CD4-positive, alpha-beta T cell (primary cell): Measurements from ENCODE around the gene WASF3. TPM values are rescaled to one million over a fixed set of nuclear protein-coding genes. Genes with fewer than 3 reads are reported as not detected.
A peak's percentile ranks its signal among the peaks of the same experiment; 100 is the strongest.

ENCODE experiments used
- ATAC-seq: fragments of 200-7000 bp; cut with Tn5 transposase; one replicate; pipeline ENCODE4 v1.10.0; 2022; ENCODE audit warnings: mild to moderate bottlenecking; ENCODE audit not compliant: poor library complexity
- CTCF ChIA-PET: fragments of 350-600 bp; sonication (Branson Sonifier 250); formaldehyde crosslinking; loops from one replicate; lab custom pipeline; 2021; ENCODE audit warnings: antibody characterized with exemption, inconsistent platforms; lab: Charles Lee
- POLR2A ChIA-PET: fragments of 350-600 bp; sonication (Branson Sonifier 250); formaldehyde crosslinking; loops from one replicate; lab custom pipeline; 2021; ENCODE audit warnings: antibody characterized with exemption, inconsistent platforms; lab: Charles Lee
- DNase-seq, 14 experiments: peaks; one replicate each; pipeline ENCODE4 v3.0.0-alpha.2; 2013 to 2020; ENCODE audit warnings: mixed read lengths in 2 of 14
- H3K27ac ChIP-seq, 2 donors: one replicate each; pipeline versions ENCODE4 v1.5.1 to v1.7.0; 2013; ENCODE audit warnings: low read length in 2 of 2, low read depth in 1 of 2, mild to moderate bottlenecking in 1 of 2
- H3K27me3 ChIP-seq, 2 experiments: 1 replicate in 1 of 2; 2 replicates in 1 of 2; pipeline versions ENCODE4 v1.6.1 to v1.7.0; 2013; ENCODE audit warnings: low read length in 2 of 2, control low read depth in 1 of 2, mild to moderate bottlenecking in 1 of 2, moderate library complexity in 1 of 2; ENCODE audit not compliant: insufficient read depth in 2 of 2, control insufficient read depth in 1 of 2
- H3K36me3 ChIP-seq: one replicate; pipeline ENCODE4 v1.6.1; 2013; ENCODE audit warnings: low read length, control low read depth; ENCODE audit not compliant: insufficient read depth
- H3K4me1 ChIP-seq: one replicate; pipeline ENCODE4 v1.6.1; 2013; ENCODE audit warnings: low read length, control low read depth; ENCODE audit not compliant: insufficient read depth
- H3K4me3 ChIP-seq: one replicate; pipeline ENCODE4 v1.5.1; 2013; ENCODE audit warnings: mild to moderate bottlenecking, low read length, moderate library complexity
- H3K9me3 ChIP-seq, 2 experiments: 1 replicate in 1 of 2; 2 replicates in 1 of 2; pipeline versions ENCODE4 v1.6.1 to v1.7.0; 2013; ENCODE audit warnings: low read length in 2 of 2, mild to moderate bottlenecking in 2 of 2, control low read depth in 1 of 2, moderate library complexity in 1 of 2; ENCODE audit not compliant: control insufficient read depth in 1 of 2, insufficient read depth in 1 of 2
- H3K27ac Mint-ChIP-seq: one replicate; pipeline ENCODE4 v1.8.0; 2020; ENCODE audit warnings: mixed read lengths
- H3K27me3 Mint-ChIP-seq: one replicate; pipeline ENCODE4 v1.8.0; 2021; ENCODE audit warnings: mixed read lengths
- H3K36me3 Mint-ChIP-seq: one replicate; pipeline ENCODE4 v1.8.0; 2021; ENCODE audit warnings: low read depth, mixed read lengths
- H3K4me1 Mint-ChIP-seq: one replicate; pipeline ENCODE4 v1.8.0; 2021; ENCODE audit warnings: low read depth, mixed read lengths
- H3K4me3 Mint-ChIP-seq: one replicate; pipeline ENCODE4 v1.8.0; 2020; ENCODE audit warnings: mild to moderate bottlenecking, mixed read lengths
- H3K9me3 Mint-ChIP-seq: one replicate; pipeline ENCODE4 v1.8.0; 2020; ENCODE audit warnings: mixed read lengths
- CTCF ChIP-seq: fragments of 200-600 bp; IDR thresholded peaks from one replicate; pipeline ENCODE4 v1.8.0; 2022; ENCODE audit warnings: antibody characterized with exemption, mild to moderate bottlenecking
- intact Hi-C, 2 experiments: fragments of 100-400 bp; cut with DNase I in 1 of 2; cut with micrococcal nuclease in 1 of 2; formaldehyde crosslinking; loops; one replicate each; pipeline versions ENCODE4 v1.15.1 to v1.9.0; 2023 to 2025; cut with DNase I, micrococcal nuclease
- total RNA-seq, 174 experiments: library from RNA in 2 of 174; stranded (reverse) in 2 of 174; gene quantifications; one replicate each; pipeline ENCODE4 v1.2.3 and lab custom pipeline; 2021 to 2026

WASF3 gene
- total RNA-seq, 2 experiments from 2014 or later = 0.08 TPM; not detected in 1

- Histone ChIP-seq H3K36me3 (no peaks in the 10 kb centered on the region), H3K9me3 (no peaks in the 10 kb centered on the region), H3K27me3 (no peaks in the 10 kb centered on the region), H3K27ac (no peak overlapping the region), H3K4me1 (no peaks in the 10 kb centered on the region), H3K4me3 (no peak overlapping the region)
- CTCF ChIA-PET = no interaction called here
- Mint-ChIP-seq H3K4me3 (no peak overlapping the region), H3K27ac (no peak overlapping the region), H3K36me3 (no peaks in the 10 kb centered on the region), H3K27me3 (peaks cover 38% of the 10 kb centered on the region), H3K4me1 (no peaks in the 10 kb centered on the region), H3K9me3 (peaks cover 2% of the 10 kb centered on the region)
- DNase-seq = peak in 2 of 14 experiments; percentile 3 to 11
- TF ChIP-seq CTCF = no peak
- intact Hi-C loops = no loop called here
- ATAC-seq = no peak
- POLR2A ChIA-PET = no interaction called here
Observed at GRCh38 chr13:26529441-26529840, 28.0 kb upstream of the WASF3 start.

- CTCF ChIA-PET = no interaction called here
- H3K27ac Mint-ChIP-seq = no peak overlapping the region
- no peak overlapping the region for H3K27ac ChIP-seq
- H3K9me3 Mint-ChIP-seq = peaks cover 2% of the 10 kb centered on the region
- no peaks in the 10 kb centered on the region for H3K4me1 ChIP-seq
- POLR2A ChIA-PET = no interaction called here
- H3K4me3 Mint-ChIP-seq = no peak overlapping the region
- intact Hi-C loops = no loop called here
- H3K27me3 ChIP-seq = no peaks in the 10 kb centered on the region
- H3K36me3 Mint-ChIP-seq = no peaks in the 10 kb centered on the region
- no peak for ATAC-seq
- peaks cover 0 to 3% of the 10 kb centered on the region in 2 experiments for H3K9me3 ChIP-seq
- H3K36me3 ChIP-seq = no peaks in the 10 kb centered on the region
- peaks cover 32% of the 10 kb centered on the region for H3K27me3 Mint-ChIP-seq
- H3K4me3 ChIP-seq = no peak overlapping the region
- TF ChIP-seq CTCF = no peak
- DNase-seq = no peak
- H3K4me1 Mint-ChIP-seq = no peaks in the 10 kb centered on the region
Observed at GRCh38 chr13:26531742-26532141, 25.7 kb upstream of the WASF3 start.

- H3K4me3 Mint-ChIP-seq = no peak overlapping the region
- no peak overlapping the region for H3K4me3 ChIP-seq
- no peak overlapping the region for H3K27ac Mint-ChIP-seq
- DNase-seq (no peak), ATAC-seq (no peak)
- no peak for TF ChIP-seq CTCF
- ChIA-PET CTCF (no interaction called here), POLR2A (no interaction called here)
- intact Hi-C loops = no loop called here
- no peaks in the 10 kb centered on the region for H3K4me1 ChIP-seq
- no peak overlapping the region for H3K27ac ChIP-seq
- peaks cover 2% of the 10 kb centered on the region for H3K9me3 Mint-ChIP-seq
- peaks cover 0 to 7% of the 10 kb centered on the region in 2 experiments for H3K27me3 ChIP-seq
- H3K9me3 ChIP-seq = peaks cover 0 to 3% of the 10 kb centered on the region in 2 experiments
- H3K4me1 Mint-ChIP-seq = no peaks in the 10 kb centered on the region
- no peaks in the 10 kb centered on the region for H3K36me3 ChIP-seq
- H3K27me3 Mint-ChIP-seq = peaks cover 27% of the 10 kb centered on the region
- no peaks in the 10 kb centered on the region for H3K36me3 Mint-ChIP-seq
Observed at GRCh38 chr13:26534036-26534726, 23.3 kb upstream of the WASF3 start.
